NOMO-1 treated with DMSO at 0.1 percent for 48 hours (cell line): ENCODE results near the gene SLC16A8.
"Not testable (repeated sequence)": the region's sequence is repeated elsewhere in the genome, so short reads cannot be mapped to it uniquely, and the experiment has no call there.

Experiments
- DNase-seq: peaks from one replicate; lab custom pipeline; 2025; ENCODE audit not compliant: unreplicated experiment; lab: John Stamatoyannopoulos, UW

The SLC16A8 gene

GRCh38 chr22:38088629-38089473 lies 4.9 kb upstream of the SLC16A8 start:
- no peak for DNase-seq

DNA sequence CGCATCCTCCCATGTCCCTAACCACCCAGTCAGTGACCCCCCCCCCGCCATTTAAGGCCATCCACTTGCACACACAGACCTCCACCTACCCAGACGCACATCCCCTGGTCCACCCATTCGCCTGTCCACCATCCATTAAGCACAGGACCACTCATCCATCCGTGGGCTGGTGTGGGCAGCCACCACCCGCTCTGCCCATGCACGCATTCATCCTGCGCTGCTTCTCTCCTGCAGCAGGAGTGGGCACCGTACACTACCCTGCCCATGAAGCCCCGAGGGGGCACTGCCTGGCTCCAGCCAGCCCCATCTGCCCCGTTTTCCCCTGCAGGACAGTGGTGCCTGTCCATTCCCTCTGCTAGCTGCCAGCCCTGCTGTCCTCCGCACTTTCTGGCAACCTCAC lies 3.9 kb upstream of the SLC16A8 start:
- no peak for DNase-seq

GRCh38 chr22:38086942-38087341 lies 3.0 kb upstream of the SLC16A8 start:
- DNase-seq: no peak

DNA sequence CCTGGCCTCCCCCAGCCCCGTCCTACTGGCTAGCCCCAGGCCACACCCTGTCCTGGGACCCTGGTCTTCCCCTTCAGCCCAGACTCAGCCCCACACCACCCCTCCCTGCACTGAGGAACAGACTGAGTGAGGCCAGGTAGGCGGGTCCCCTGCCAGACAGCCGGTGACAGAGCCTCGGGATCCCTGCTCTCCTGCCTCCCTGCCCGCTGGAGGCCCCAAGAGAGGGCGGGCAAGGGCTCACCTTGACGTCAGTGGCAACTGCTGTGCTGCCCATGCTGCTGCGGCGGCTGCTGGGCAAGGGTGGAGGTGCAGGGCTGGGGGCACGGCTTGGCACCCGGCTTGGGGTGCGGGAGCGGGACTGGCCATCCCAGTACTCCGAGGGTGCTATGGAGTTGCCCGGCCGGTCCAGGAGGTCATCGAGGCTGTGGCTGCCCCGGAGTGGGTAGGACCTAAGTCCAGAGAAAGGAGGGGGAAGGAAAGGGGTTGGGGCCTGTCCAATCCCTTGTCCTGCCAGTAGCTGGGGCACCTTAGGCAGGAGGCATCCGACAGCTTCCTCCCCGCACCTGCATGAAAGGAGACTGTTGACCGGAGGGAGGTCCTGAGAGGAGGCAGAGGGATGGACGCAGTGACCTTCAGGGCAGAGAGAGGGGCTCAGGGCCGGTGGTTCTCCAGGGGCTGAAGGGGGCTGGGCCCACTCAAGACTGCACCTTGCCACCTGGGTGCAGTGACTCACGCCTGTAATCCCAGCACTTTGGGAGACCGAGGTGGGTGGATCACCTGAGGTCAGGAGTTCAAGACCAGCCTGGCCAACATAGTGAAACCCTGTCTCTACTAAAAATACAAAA lies 2.2 kb upstream of the SLC16A8 start:
- DNase-seq: no peak

GRCh38 chr22:38085501-38085900 lies 1.5 kb upstream of the SLC16A8 start:
- no peak for DNase-seq

DNA sequence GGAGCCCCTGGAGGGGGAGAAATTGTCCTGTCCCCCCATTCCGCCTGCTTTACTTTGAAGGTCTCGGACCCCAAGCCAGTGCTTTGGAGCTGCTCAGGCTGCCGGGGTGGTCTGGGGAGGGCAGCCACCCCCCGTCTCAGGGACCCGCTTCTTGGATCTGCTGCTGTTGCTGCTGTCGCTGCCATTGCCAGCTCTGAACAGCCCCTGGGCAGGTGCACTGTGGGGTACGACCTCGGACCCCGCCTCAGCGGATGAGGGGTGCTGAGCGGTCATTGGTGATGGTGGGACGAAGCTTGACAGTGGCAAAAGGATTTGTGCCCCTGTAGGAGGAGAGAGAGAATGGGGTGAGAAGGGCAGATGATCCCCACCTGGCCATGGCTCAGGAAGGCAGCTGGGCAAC lies 1.1 kb upstream of the SLC16A8 start:
- DNase-seq: no peak

GRCh38 chr22:38082986-38083710 lies 836 bp downstream of the SLC16A8 start:
- no peak for DNase-seq

DNA sequence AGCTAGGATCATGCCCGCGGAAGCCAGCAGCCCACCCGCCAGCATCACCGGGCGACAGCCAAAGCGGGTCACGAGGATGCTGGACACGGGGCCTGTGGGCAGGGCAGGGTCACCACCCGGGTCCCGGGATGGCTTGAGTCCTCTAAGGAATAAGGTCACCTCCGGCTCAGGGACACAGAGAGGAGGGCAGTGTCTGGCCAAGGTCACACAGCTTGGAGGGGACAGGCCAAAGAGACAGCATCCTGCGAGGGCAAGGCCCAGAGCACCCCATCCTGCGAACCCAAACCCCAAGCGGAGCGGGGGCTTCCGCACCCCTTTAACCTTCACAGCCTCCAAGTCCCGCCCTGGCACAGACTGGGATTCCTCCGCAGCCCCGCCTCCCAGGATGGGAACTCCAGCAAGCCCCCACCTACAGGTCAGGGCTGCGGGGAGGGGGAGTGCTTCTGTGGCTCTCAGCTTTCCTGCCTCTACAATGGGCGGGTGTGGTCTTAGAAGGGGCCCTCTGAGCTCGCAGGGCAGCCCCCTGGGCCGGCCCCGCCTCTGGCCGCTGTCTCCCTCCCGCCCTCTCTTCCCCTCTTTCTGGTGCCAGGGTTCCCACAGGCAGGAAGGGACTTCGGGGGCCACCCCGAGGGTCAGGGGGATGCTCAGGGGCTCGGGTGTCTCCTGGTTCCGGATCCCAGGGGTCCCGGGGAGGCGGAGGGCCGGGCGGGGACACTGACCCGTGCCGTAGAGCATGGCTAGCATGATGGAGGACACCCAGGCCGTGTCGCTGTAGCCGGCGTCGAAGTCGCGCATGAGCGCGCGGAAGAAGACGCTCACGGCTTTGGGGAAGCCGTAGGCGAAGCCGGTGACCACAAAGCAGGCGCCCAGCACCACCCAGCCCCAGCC lies 1.8 kb downstream of the SLC16A8 start:
- DNase-seq: no peak

- no peak for DNase-seq
These were observed 2.4 kb downstream of the SLC16A8 start for GRCh38 chr22:38081636-38081940.

DNA sequence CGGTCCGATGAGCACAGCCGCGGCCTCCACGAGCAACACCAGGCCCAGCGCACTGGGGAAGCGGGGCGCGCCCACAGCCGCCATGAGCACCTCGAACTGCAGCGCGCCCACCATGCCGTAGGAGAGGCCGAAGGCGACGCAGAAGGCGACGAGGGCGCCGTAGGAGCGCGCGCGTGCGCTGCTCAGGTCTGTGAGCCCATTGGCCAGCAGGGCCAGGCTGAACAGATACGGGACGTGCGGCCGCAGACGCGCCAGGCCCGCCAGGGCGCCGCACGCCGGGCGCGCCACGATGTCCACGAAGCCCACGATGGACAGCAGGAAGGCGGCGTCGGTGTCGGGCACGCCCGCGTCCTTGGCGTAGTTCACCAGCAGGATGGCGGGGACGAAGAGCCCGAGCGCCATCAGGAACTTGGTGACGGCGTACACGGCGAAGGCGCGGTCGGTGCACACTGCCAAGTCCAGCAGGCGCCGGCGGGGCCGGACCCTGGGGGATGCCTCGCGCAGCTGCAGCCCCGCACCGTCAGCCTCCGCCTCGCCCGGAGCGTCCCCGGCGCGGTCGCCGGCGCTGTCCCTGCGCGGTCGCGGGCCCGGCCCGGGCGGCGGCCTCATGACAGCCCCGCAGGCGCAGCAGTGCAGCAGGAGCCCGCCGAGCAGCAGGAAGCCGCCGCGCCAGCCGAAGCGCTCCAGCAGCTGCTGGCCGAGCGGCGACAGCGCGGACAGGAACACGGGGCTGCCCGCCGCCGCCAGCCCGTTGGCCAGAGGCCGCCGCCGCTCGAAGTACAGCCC lies 2.9 kb downstream of the SLC16A8 start:
- DNase-seq: no peak

GRCh38 chr22:38080474-38080849 lies 3.5 kb downstream of the SLC16A8 start:
- DNase-seq: no peak

GRCh38 chr22:38079804-38080203 lies 4.2 kb downstream of the SLC16A8 start:
- no peak for DNase-seq

- not testable (repeated sequence) for DNase-seq
These were observed 4.8 kb downstream of the SLC16A8 start for GRCh38 chr22:38079208-38079607.

DNA sequence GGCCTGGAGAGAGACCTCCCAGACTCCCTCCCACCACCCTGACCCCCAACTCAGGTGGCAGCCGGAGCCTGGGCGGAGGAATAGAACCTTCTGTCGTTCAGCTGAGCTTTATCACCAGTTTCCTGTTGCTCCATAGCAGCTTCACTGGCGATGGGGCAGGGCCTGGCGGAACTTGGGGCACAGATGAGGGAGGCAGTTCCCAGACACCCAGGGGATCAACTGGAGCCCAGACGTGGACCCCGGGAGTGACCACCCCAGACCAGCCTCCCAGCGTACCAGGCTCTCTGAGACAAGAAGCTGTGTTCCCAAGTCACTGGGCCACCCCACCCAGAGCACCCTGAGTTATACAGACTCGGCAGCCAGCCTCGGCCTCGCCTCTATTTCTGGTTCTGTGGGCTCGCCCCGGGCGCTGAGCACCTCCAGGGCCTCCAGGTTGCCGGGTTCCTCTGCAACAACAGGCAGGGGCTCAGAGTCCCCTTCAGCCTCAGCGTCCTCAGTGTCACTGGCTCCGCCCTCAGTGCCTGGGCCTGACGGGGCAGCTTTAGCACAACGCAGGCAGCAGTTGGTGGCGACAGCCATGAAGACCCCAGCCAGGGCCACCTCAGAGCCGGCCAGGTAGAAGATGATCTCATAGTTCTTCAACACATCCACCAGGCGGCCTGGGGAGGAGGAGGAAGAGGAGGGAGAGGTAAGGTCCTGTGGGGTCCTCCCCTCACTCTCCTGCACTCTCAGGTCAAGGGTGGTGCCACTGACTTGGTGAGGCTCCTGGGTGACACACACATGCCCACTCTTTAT lies 5.7 kb downstream of the SLC16A8 start:
- no peak for DNase-seq

- DNase-seq: no peak
These were observed 6.4 kb downstream of the SLC16A8 start for GRCh38 chr22:38077595-38077994.

DNA sequence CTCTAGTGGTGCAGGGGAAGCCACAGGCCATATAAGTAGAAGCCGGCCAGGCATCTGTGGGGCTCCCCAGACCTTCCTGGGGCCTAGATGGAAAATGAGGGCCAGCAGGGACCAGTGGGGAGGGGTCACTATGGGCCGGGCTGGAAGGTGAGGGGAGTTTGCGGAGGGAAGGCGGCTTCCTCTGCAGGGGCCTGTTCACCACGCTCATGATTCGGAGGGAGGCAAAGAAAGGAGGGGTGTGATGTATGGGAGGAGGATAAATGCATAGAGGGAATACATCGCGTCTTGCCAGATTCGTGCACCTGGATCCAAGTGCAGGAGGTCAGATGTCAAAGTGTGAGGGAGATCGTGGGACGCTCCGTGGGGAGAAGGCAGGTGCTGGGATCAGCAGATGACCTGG lies 6.9 kb downstream of the SLC16A8 start:
- no peak for DNase-seq

DNA sequence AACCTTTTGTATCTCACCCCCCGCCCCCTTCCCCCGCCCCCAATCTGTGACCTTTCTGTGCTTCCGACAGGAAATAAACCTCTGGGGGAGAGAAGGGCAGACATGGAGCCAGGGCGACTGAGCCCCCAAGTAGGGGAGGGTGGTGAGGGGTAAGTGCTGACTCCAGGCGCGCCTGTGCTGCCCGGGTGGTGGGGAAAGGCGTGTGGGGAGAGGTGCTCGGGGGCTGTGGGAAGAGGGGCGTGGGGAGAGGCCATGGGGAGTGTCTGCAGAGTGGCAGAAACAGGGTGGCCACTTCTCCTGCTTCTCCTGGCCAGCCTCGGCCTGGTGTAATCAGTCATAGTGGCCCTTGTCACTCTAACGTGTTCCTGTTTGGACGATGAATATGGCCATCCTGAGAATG lies 8.0 kb downstream of the SLC16A8 start:
- no peak for DNase-seq

GRCh38 chr22:38075105-38075825 lies 8.7 kb downstream of the SLC16A8 start:
- DNase-seq: no peak
